RWPE1 (cell line): ENCODE results near the gene UCN3.

Experiments
- CTCF ChIA-PET: fragments of 350-600 bp; sonication (Branson Sonifier 250); formaldehyde crosslinking; extraction: SDS; loops from one replicate; lab custom pipeline; 2021; lab: Yijun Ruan, JAX
- POLR2A ChIA-PET: fragments of 400-600 bp; formaldehyde crosslinking; extraction: SDS; loops from one replicate; lab custom pipeline; 2020; ENCODE audit warnings: antibody characterized with exemption; ENCODE audit not compliant: low non-redundant PET; lab: Yijun Ruan, JAX
- DNase-seq: peaks from one replicate; pipeline ENCODE4 v3.0.0; 2012; ENCODE audit warnings: low spot score
- H3K27ac ChIP-seq: fragments of 450-650 bp; 2 replicates; pipeline ENCODE4 v1.5.1; 2017
- TF ChIP-seq, protein P1 (sequence below): fragments of 450-650 bp; conservative IDR thresholded peaks from 2 replicates; pipeline ENCODE4 v1.5.1; 2017; ENCODE audit warnings: low read depth, mild to moderate bottlenecking

The UCN3 gene, protein sequence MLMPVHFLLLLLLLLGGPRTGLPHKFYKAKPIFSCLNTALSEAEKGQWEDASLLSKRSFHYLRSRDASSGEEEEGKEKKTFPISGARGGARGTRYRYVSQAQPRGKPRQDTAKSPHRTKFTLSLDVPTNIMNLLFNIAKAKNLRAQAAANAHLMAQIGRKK

DNA sequence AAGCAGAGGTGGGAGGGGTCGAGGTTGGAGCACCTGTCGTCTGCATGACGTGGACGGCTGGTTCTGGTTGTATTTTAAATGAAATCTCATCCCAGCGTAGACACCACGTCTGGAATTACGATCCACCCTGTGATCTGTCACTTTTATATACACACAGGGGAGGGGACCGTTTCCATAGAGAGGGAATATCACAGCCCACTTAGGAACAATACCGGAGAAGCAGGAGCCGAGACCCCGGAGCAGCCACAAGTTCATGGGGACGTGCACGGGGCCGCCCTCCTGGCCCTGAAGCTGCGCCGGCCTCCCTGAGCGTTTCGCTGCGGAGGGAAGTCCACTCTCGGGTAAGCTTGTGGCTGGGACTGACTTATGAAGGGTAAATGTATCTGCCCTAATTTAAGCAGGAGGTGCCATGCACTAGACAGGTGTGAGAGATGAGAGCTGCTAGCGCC lies at the start of gene UCN3:
TSS of gene UCN3 (plus strand) at position 77 of the 449 bp plus-strand sequence. CDS start 8,755 bp downstream, outside the sequence.
- ChIA-PET POLR2A (no interaction called here), CTCF (no interaction called here)
- no peak for DNase-seq
- H3K27ac ChIP-seq: no peak within 1 kb of the TSS
- TF ChIP-seq, protein P1, sequence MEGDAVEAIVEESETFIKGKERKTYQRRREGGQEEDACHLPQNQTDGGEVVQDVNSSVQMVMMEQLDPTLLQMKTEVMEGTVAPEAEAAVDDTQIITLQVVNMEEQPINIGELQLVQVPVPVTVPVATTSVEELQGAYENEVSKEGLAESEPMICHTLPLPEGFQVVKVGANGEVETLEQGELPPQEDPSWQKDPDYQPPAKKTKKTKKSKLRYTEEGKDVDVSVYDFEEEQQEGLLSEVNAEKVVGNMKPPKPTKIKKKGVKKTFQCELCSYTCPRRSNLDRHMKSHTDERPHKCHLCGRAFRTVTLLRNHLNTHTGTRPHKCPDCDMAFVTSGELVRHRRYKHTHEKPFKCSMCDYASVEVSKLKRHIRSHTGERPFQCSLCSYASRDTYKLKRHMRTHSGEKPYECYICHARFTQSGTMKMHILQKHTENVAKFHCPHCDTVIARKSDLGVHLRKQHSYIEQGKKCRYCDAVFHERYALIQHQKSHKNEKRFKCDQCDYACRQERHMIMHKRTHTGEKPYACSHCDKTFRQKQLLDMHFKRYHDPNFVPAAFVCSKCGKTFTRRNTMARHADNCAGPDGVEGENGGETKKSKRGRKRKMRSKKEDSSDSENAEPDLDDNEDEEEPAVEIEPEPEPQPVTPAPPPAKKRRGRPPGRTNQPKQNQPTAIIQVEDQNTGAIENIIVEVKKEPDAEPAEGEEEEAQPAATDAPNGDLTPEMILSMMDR: no peak

DNA sequence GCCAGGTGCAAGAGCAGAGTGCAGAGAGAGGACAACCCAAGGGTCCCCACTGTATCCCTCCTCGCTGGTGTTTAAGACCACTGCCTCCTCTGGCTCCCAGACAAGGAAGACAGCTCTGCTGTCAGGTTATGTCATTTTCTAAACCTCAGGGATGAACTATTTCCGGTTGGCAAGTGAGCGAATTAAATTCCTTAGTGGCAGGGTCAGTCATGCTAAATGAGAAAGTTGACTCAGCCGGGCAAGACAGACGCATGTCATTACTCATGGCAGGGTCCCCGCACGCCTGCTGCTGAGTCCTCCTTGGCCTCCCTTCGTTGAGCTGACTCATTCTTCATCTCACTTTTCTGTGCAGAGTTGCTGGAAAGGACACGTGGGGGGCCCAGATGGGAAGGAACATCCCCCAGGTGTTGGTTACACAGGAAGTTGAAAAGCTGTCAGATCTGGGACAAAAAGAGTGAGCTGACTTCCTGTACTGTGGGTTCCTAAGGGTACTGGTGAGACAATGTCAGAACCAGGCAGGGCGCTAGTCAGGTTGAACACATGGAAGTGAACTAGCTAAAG lies 47.1 kb upstream of the UCN3 start:
- POLR2A ChIA-PET: no interaction called here
- CTCF ChIA-PET: interaction anchor here (0.6 to 0.8 kb wide), 2 partner anchors 10 to 550 kb away, joined by 3 to 5 read pairs; no protein-coding TSS in a partner anchor
- H3K27ac ChIP-seq: peak overlapping the region; percentile 82
- TF ChIP-seq, protein P1: no peak
- peak; percentile 93 for DNase-seq

DNA sequence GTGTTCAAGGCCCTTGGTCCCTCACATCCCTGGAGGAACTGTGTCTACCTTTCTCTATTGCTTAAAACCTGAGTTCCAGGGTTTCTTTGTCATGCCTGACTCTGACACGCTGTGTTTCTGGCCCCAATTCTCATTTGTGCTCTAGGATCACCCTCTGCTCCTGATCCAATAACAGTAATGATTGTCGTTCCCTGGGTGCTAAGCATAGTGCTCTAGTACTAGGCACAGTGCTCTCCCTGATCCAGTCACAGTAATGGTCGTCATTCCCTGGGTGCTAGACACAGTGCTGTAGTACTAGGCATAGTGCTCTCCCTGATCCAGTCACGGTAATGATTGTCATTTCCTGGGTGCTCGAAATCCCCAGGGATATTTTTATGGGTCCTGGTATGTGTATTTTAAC lies 46.6 kb upstream of the UCN3 start:
- no peak for DNase-seq
- POLR2A ChIA-PET: no interaction called here
- TF ChIP-seq, protein P1: no peak
- CTCF ChIA-PET: interaction anchor here (0.6 to 0.8 kb wide), 2 partner anchors 10 to 551 kb away, joined by 3 to 5 read pairs; no protein-coding TSS in a partner anchor
- H3K27ac ChIP-seq: peak overlapping the region; percentile 82

DNA sequence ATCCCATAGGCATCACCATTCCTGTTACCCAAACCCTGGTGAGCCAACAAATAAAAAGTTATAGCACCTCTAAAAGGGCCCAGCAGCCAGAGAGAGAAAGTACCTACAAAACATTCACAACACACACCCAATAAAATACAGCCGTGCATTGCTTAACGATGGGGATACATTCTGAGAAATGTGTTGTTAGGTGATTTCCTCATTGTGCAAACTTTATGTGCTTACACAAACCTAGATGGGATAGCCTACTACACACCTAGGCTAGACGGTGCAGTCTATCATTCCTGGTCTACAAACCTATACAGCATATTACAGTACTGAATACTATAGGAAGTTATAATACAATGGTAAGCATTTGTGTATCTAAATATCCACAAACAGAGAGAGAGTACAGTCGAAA lies 44.9 kb upstream of the UCN3 start:
- TF ChIP-seq, protein P1: no peak
- CTCF ChIA-PET: interaction anchor here (0.8 kb wide), 1 partner anchor 112 kb away, joined by 3 read pairs; no protein-coding TSS in a partner anchor
- H3K27ac ChIP-seq: no peak overlapping the region
- no peak for DNase-seq
- POLR2A ChIA-PET: no interaction called here

DNA sequence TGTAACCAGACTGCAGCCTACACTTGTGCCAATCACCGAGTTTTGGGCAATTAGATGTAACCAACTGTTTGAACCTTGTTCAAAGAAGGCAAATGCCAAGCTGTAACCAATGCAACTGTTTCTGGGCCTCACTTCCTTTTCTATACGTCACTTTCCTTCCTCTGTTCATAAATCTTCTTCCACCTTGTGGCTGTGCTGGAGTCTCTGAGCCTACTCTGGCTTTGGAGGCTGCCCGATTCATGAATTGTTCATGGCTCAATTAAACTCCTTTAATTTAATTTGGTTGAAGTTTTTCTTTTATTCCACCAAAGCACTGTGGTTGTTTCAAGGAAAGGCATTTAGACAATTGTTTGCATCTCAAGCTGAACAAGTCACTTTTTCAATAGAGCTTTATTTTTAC lies 43.5 kb upstream of the UCN3 start:
- DNase-seq: no peak
- no peak overlapping the region for H3K27ac ChIP-seq
- CTCF ChIA-PET: interaction anchor here (0.6 kb wide), 1 partner anchor 251 kb away, joined by 3 read pairs; no protein-coding TSS in a partner anchor
- POLR2A ChIA-PET: no interaction called here
- TF ChIP-seq, protein P1: no peak

DNA sequence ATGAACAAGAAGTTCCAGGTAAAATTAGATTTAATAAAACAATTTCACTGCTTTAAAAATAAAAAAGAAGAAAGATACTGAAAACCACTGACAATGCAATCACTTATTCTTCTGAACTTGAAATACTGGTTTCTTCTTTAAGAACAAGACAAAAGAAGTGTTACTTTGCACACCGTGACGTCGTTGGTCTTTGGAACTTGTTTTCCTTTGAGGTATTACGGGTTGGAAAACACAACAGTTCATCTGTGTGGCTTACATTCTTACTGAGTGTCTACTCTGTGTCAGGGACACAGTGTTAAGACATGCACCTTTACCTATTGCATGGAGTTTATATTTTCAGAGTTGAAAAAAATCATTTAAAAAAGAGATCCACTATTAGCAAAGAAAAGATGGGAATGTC lies 41.3 kb upstream of the UCN3 start:
- CTCF ChIA-PET: no interaction called here
- TF ChIP-seq, protein P1: no peak
- POLR2A ChIA-PET: no interaction called here
- no peak for DNase-seq
- H3K27ac ChIP-seq: no peak overlapping the region
